H1 (cell line): ENCODE results near the gene SNX3. TPM values are rescaled to one million over a fixed set of nuclear protein-coding genes. Genes with fewer than 3 reads are reported as not detected.

ENCODE experiments used
- CTCF ChIA-PET: fragments of 300-600 bp; sonication (Branson Sonifier 250); formaldehyde crosslinking; loops from one replicate; lab custom pipeline; 2021; ENCODE audit not compliant: partially characterized antibody; lab: Charles Lee
- POLR2A ChIA-PET: fragments of 300-600 bp; sonication (Branson Sonifier 250); formaldehyde crosslinking; loops from one replicate; lab custom pipeline; 2021; ENCODE audit warnings: inconsistent platforms; ENCODE audit not compliant: partially characterized antibody; lab: Charles Lee
- DNase-seq, 2 experiments: peaks; one replicate each; pipeline versions ENCODE4 v3.0.0 to v3.0.0-alpha.2; 2010 to 2022; ENCODE audit warnings: low spot score in 2 of 2, low read depth in 1 of 2, mixed read lengths in 1 of 2
- FAIRE-seq: peaks from 2 replicates; lab custom pipeline; 2011; peaks lifted over from hg19 to GRCh38; lab: Jason Lieb, UNC
- H2AFZ ChIP-seq: 2 replicates; pipeline ENCODE4 v1.8.1; 2012; ENCODE audit warnings: low read length, inconsistent platforms
- H2AK5ac ChIP-seq: 2 replicates; pipeline ENCODE4 v1.6.1; 2013; ENCODE audit warnings: low read depth, low read length
- H2BK120ac ChIP-seq: replicated peaks from 2 replicates; pipeline ENCODE3; 2013; ENCODE audit warnings: low read depth, low read length, inconsistent platforms
- H2BK12ac ChIP-seq: 2 replicates; pipeline ENCODE4 v1.6.1; 2013; ENCODE audit warnings: low read depth, low read length
- H2BK15ac ChIP-seq: 2 replicates; pipeline ENCODE4 v1.6.1; 2013; ENCODE audit warnings: low read length
- H2BK20ac ChIP-seq: 2 replicates; pipeline ENCODE4 v1.6.1; 2013; ENCODE audit warnings: low read length
- H2BK5ac ChIP-seq: 2 replicates; pipeline ENCODE4 v1.6.1; 2013; ENCODE audit warnings: low read depth, low read length
- H3K14ac ChIP-seq: 2 replicates; pipeline ENCODE4 v1.6.1; 2013; ENCODE audit warnings: inconsistent platforms; ENCODE audit not compliant: insufficient read length
- H3K18ac ChIP-seq: 2 replicates; pipeline ENCODE4 v1.6.1; 2013; ENCODE audit warnings: low read length; ENCODE audit errors: extremely low read depth
- H3K23ac ChIP-seq: 2 replicates; pipeline ENCODE4 v1.6.1; 2013; ENCODE audit warnings: inconsistent platforms; ENCODE audit not compliant: insufficient read length
- H3K23me2 ChIP-seq: 2 replicates; pipeline ENCODE4 v1.6.1; 2013; ENCODE audit warnings: low read depth, low read length
- H3K27ac ChIP-seq: 2 replicates; pipeline ENCODE4 v1.6.1; 2011; ENCODE audit warnings: low read depth, low read length, inconsistent platforms
- H3K27me3 ChIP-seq, 4 experiments: replicated peaks in 1 of 4; 1 replicate in 1 of 4; 2 replicates in 3 of 4; pipeline versions ENCODE4 v1.6.1 to v1.8.1; 2011 to 2013; ENCODE audit warnings: low read length in 3 of 4, mild to moderate bottlenecking in 3 of 4, inconsistent platforms in 2 of 4, mixed read lengths in 2 of 4, moderate library complexity in 1 of 4; ENCODE audit not compliant: control insufficient read depth in 3 of 4, insufficient read depth in 3 of 4; ENCODE audit errors: extremely low read depth in 1 of 4
- H3K36me3 ChIP-seq, 4 experiments: 2 replicates each; pipeline versions ENCODE4 v1.6.1 to v1.8.1; 2011 to 2013; ENCODE audit warnings: mild to moderate bottlenecking in 4 of 4, low read length in 3 of 4, moderate library complexity in 2 of 4, control low read depth in 1 of 4, inconsistent platforms in 1 of 4; ENCODE audit not compliant: insufficient read depth in 4 of 4, control insufficient read depth in 2 of 4
- H3K4ac ChIP-seq: replicated peaks from 2 replicates; pipeline ENCODE3; 2013; ENCODE audit warnings: low read length, low read depth, mixed read lengths, inconsistent platforms; ENCODE audit not compliant: insufficient read length
- H3K4me1 ChIP-seq, 4 experiments: replicated peaks in 1 of 4; 1 replicate in 1 of 4; 2 replicates in 3 of 4; pipeline versions ENCODE4 v1.6.1 to v1.8.1; 2011 to 2013; ENCODE audit warnings: low read length in 3 of 4, inconsistent platforms in 2 of 4, mixed read lengths in 1 of 4; ENCODE audit not compliant: insufficient read depth in 4 of 4, control insufficient read depth in 3 of 4
- H3K4me2 ChIP-seq, 2 experiments: 2 replicates each; pipeline versions ENCODE4 v1.6.1 to v1.8.1; 2011 to 2013; ENCODE audit warnings: low read depth in 2 of 2, low read length in 2 of 2, control low read depth in 1 of 2, inconsistent platforms in 1 of 2, mild to moderate bottlenecking in 1 of 2; ENCODE audit not compliant: insufficient read depth in 1 of 2
- H3K4me3 ChIP-seq, 4 experiments: fragments of 200-600, 300-600 bp in 1 of 4; sonication (generic), shearing (Covaris generic), sonication (Bioruptor Twin) in 1 of 4; 2 replicates each; pipeline versions ENCODE4 v1.5.1 to v1.8.1; 2011 to 2016; ENCODE audit warnings: low read length in 4 of 4, low read depth in 3 of 4, control low read depth in 2 of 4, inconsistent platforms in 2 of 4, mild to moderate bottlenecking in 2 of 4, mixed read lengths in 1 of 4, moderate library complexity in 1 of 4; ENCODE audit not compliant: insufficient read depth in 2 of 4; ENCODE audit errors: extremely low read depth in 1 of 4
- H3K56ac ChIP-seq: replicated peaks from 2 replicates; pipeline ENCODE3; 2013; ENCODE audit warnings: low read depth, mild to moderate bottlenecking, mixed read lengths, low read length, inconsistent platforms; ENCODE audit not compliant: insufficient read length
- H3K79me1 ChIP-seq: 2 replicates; pipeline ENCODE4 v1.6.1; 2013; ENCODE audit warnings: low read depth, low read length, control low read depth
- H3K79me2 ChIP-seq, 2 experiments: 2 replicates each; pipeline versions ENCODE4 v1.6.1 to v1.8.1; 2012 to 2013; ENCODE audit warnings: low read length in 2 of 2, mild to moderate bottlenecking in 2 of 2, inconsistent platforms in 1 of 2; ENCODE audit not compliant: insufficient read depth in 2 of 2, control insufficient read depth in 1 of 2
- H3K9ac ChIP-seq, 4 experiments: replicated peaks in 1 of 4; 1 replicate in 1 of 4; 2 replicates in 3 of 4; pipeline versions ENCODE4 v1.6.1 to v1.8.1; 2011 to 2013; ENCODE audit warnings: low read depth in 3 of 4, low read length in 3 of 4, control low read depth in 2 of 4, mild to moderate bottlenecking in 2 of 4, moderate library complexity in 2 of 4, inconsistent platforms in 1 of 4; ENCODE audit errors: extremely low read depth in 1 of 4
- H3K9me3 ChIP-seq, 2 experiments: 2 replicates each; pipeline versions ENCODE4 v1.6.1 to v1.8.1; 2012 to 2013; ENCODE audit warnings: mild to moderate bottlenecking in 2 of 2, moderate library complexity in 2 of 2, control low read depth in 1 of 2, inconsistent platforms in 1 of 2, low read depth in 1 of 2, low read length in 1 of 2, mixed read lengths in 1 of 2; ENCODE audit not compliant: insufficient read depth in 2 of 2
- H4K20me1 ChIP-seq, 2 experiments: replicated peaks in 1 of 2; 2 replicates each; pipeline versions ENCODE3 to v1.8.1; 2011 to 2013; ENCODE audit warnings: inconsistent platforms in 2 of 2, low read length in 2 of 2, mild to moderate bottlenecking in 1 of 2; ENCODE audit not compliant: insufficient read depth in 2 of 2, control insufficient read depth in 1 of 2
- H4K5ac ChIP-seq: 2 replicates; pipeline ENCODE4 v1.6.1; 2013; ENCODE audit warnings: low read length, low read depth, mixed read lengths, inconsistent platforms; ENCODE audit not compliant: insufficient read length
- H4K8ac ChIP-seq: 2 replicates; pipeline ENCODE4 v1.8.0; 2013; ENCODE audit warnings: mild to moderate bottlenecking, moderate library complexity, low read length, inconsistent platforms; ENCODE audit not compliant: insufficient read depth; ENCODE audit errors: extremely low read depth
- H4K91ac ChIP-seq: replicated peaks from 2 replicates; pipeline ENCODE3; 2013; ENCODE audit warnings: low read length, mixed read lengths, inconsistent platforms; ENCODE audit not compliant: insufficient read length
- ATF3 ChIP-seq: IDR thresholded peaks from 2 replicates; pipeline ENCODE4 v1.6.1; 2011; ENCODE audit warnings: low read depth, mild to moderate bottlenecking, low read length; ENCODE audit not compliant: insufficient read depth
- BACH1 ChIP-seq: IDR thresholded peaks from 2 replicates; pipeline ENCODE4 v1.6.1; 2012; ENCODE audit warnings: low read length, improper control_type of control experiment
- BCL11A ChIP-seq, 2 experiments: IDR thresholded peaks; one replicate each; pipeline ENCODE4 v1.6.1; 2011; ENCODE audit warnings: low read depth in 2 of 2, low read length in 2 of 2, mild to moderate bottlenecking in 2 of 2
- E2F6 ChIP-seq: IDR thresholded peaks from 2 replicates; pipeline ENCODE4 v1.6.1; 2012; ENCODE audit warnings: inconsistent platforms
- EZH2 ChIP-seq: fragments of 200-600 bp; sonication (generic); IDR thresholded peaks from 2 replicates; pipeline ENCODE4 v1.7.1; 2012; ENCODE audit warnings: low read depth, mild to moderate bottlenecking, moderate library complexity, low read length, inconsistent platforms; ENCODE audit not compliant: severe bottlenecking
- JUN ChIP-seq: IDR thresholded peaks from 2 replicates; pipeline ENCODE4 v1.6.1; 2011; ENCODE audit warnings: low read depth, mild to moderate bottlenecking, improper control_type of control experiment, low read length
- KDM1A ChIP-seq: fragments of 200-600, 300-600 bp; sonication (generic); IDR thresholded peaks from 2 replicates; pipeline ENCODE4 v1.7.1; 2016; ENCODE audit warnings: mild to moderate bottlenecking, low read length, borderline replicate concordance
- MAX ChIP-seq: IDR thresholded peaks from 2 replicates; pipeline ENCODE4 v1.6.1; 2012; ENCODE audit warnings: inconsistent platforms
- POU5F1 ChIP-seq: IDR thresholded peaks from 2 replicates; pipeline ENCODE4 v1.6.1; 2011; ENCODE audit warnings: low read depth, mild to moderate bottlenecking, low read length, moderate library complexity
- RFX5 ChIP-seq: IDR thresholded peaks from 2 replicates; pipeline ENCODE4 v1.6.1; 2011; ENCODE audit warnings: low read depth, low read length, improper control_type of control experiment, borderline replicate concordance
- TBP ChIP-seq: IDR thresholded peaks from 2 replicates; pipeline ENCODE4 v1.6.1; 2011; ENCODE audit warnings: low read depth, low read length, improper control_type of control experiment
- USF2 ChIP-seq: IDR thresholded peaks from 2 replicates; pipeline ENCODE4 v1.6.1; 2011; ENCODE audit warnings: low read length, improper control_type of control experiment
- WGBS, 2 experiments: shearing (Covaris generic) in 1 of 2; methylation state at CpG; one replicate each; pipeline versions ENCODE4 v1.1.6 to v1.1.7; 2013 to 2015; ENCODE audit warnings: low lambda C conversion rate in 2 of 2, mixed read lengths in 2 of 2, inconsistent platforms in 1 of 2, low coverage in 1 of 2, missing lambda C conversion rate in 1 of 2; ENCODE audit not compliant: insufficient replicate concordance in 2 of 2, insufficient coverage in 1 of 2, insufficient read length in 1 of 2; ENCODE audit errors: extremely low coverage in 1 of 2, missing lambda C conversion rate in 1 of 2; 5-methylcytosine and 5-hydroxymethylcytosine counted together
- polyA plus RNA-seq, 7 experiments: library from polyadenylated mRNA; depleted of rRNA in 3 of 7; stranded (reverse) in 5 of 7; unstranded in 2 of 7; fragments of >200 nt in 5 of 7; fragments of 200-250 nt in 2 of 7; gene quantifications; 1 replicate in 5 of 7; 2 replicates in 1 of 7; 4 replicates in 1 of 7; pipeline versions ENCODE4 v1.2.1 to v1.2.3, GENCODE V29; 2011 to 2013; ENCODE audit warnings: missing spikeins in 2 of 7, mixed read lengths in 2 of 7
- total RNA-seq: library from RNA; stranded (reverse); fragmentation: NEBNext Ultra II Directional; extraction: Animal tissue kit (Norgen Biotek cat#: 25700); gene quantifications from 2 replicates; pipeline ENCODE4 v1.2.1, GENCODE V29; 2021

Gene SNX3
- total and polyA plus RNA-seq, 2 of the 8 experiments (the other 6 are each of a cell fraction or from before 2014, with no cell fraction given) = 72.5 to 150 TPM

- Histone ChIP-seq H3K36me3 (no peaks in the 10 kb centered on the region), H3K9ac (no peak overlapping the region), H4K8ac (no peak overlapping the region), H3K27me3 (no peaks in the 10 kb centered on the region), H3K4ac (no peak overlapping the region), H2BK5ac (no peak overlapping the region), H2BK15ac (no peak overlapping the region), H3K4me3 (no peak overlapping the region), H3K79me1 (no peaks in the 10 kb centered on the region), H3K23ac (no peak overlapping the region), H3K9me3 (no peaks in the 10 kb centered on the region), H3K14ac (no peak overlapping the region), H4K5ac (no peak overlapping the region), H2AK5ac (no peak overlapping the region), H3K4me2 (no peak overlapping the region), H4K91ac (no peak overlapping the region), H2AFZ (no peak overlapping the region), H3K23me2 (no peaks in the 10 kb centered on the region), H2BK20ac (no peak overlapping the region), H3K56ac (no peak overlapping the region), H3K27ac (no peak overlapping the region), H2BK120ac (no peak overlapping the region), H3K79me2 (peaks cover 0 to 3% of the 10 kb centered on the region in 2 experiments; a peak in 1 of 4 replicates), H4K20me1 (peaks cover 0 to 2% of the 10 kb centered on the region in 2 experiments), H3K4me1 (no peaks in the 10 kb centered on the region), H2BK12ac (no peak overlapping the region), H3K18ac (no peak overlapping the region)
- POLR2A ChIA-PET = no interaction called here
- DNase-seq = no peak
- no peak for FAIRE-seq
- WGBS, 2 experiments = 45% methylated on average over 2 of the region's 2 CpGs; no CpG with 5 or more reads in 1 of the 2 experiments
- CTCF ChIA-PET = interaction anchor here (0.9 to 1.6 kb wide), 7 partner anchors 12 to 258 kb away, joined by 3 to 5 read pairs (median 3); no protein-coding TSS in a partner anchor
- no peak for TF ChIP-seq JUN
- TF ChIP-seq BACH1 = no peak
- no peak for TF ChIP-seq BCL11A (IDR thresholded peaks at IDR 0.05; ENCODE audit: low read depth in 2 of 2, low read length in 2 of 2)
- no peak for TF ChIP-seq ATF3
- TF ChIP-seq EZH2 = no peak
- TF ChIP-seq USF2 = no peak
- TF ChIP-seq TBP = no peak
- TF ChIP-seq RFX5 = no peak
- TF ChIP-seq MAX = no peak
- TF ChIP-seq POU5F1 = no peak
- no peak for TF ChIP-seq E2F6
- TF ChIP-seq KDM1A = no peak
Measured at GRCh38 chr6:108236791-108237190, 24.0 kb downstream of the SNX3 start.
